Measurements from ENCODE around the gene ZC3H15.
A peak's percentile ranks its signal among the peaks of the same experiment; 100 is the strongest.
"Not testable (repeated sequence)": the region's sequence is repeated elsewhere in the genome, so short reads cannot be mapped to it uniquely, and the experiment has no call there.

Gene ZC3H15

GRCh38 chr2:186485871-186486650, at the start of gene ZC3H15:
TSS of gene ZC3H15 (plus strand) at chr2:186486260. CDS start at chr2:186486383, 123 bp downstream.
- DNase-seq (ENCODE audit: low spot score): peak; percentile 97

- no peak for DNase-seq (ENCODE audit: low spot score)
Measured at GRCh38 chr2:186437719-186438118, 48.3 kb upstream of the ZC3H15 start.

- DNase-seq (ENCODE audit: low spot score): not testable (repeated sequence)
Measured at GRCh38 chr2:186439673-186440095, 46.4 kb upstream of the ZC3H15 start.

GRCh38 chr2:186440506-186440905, 45.6 kb upstream of the ZC3H15 start:
- no peak for DNase-seq (ENCODE audit: low spot score)

- no peak for DNase-seq (ENCODE audit: low spot score)
Measured at GRCh38 chr2:186442885-186443284, 43.2 kb upstream of the ZC3H15 start.

GRCh38 chr2:186443851-186444250, 42.2 kb upstream of the ZC3H15 start:
- DNase-seq (ENCODE audit: low spot score): no peak

- DNase-seq (ENCODE audit: low spot score): no peak
Measured at GRCh38 chr2:186445506-186445905, 40.6 kb upstream of the ZC3H15 start.

- DNase-seq (ENCODE audit: low spot score): no peak
Measured at GRCh38 chr2:186455613-186456012, 30.4 kb upstream of the ZC3H15 start.

GRCh38 chr2:186456941-186457340, 29.1 kb upstream of the ZC3H15 start:
- DNase-seq (ENCODE audit: low spot score): no peak

- DNase-seq (ENCODE audit: low spot score): no peak
Measured at GRCh38 chr2:186457908-186458307, 28.2 kb upstream of the ZC3H15 start.

GRCh38 chr2:186459009-186459408, 27.1 kb upstream of the ZC3H15 start:
- no peak for DNase-seq (ENCODE audit: low spot score)

GRCh38 chr2:186460465-186460864, 25.6 kb upstream of the ZC3H15 start:
- DNase-seq (ENCODE audit: low spot score): no peak

GRCh38 chr2:186466743-186467142, 19.3 kb upstream of the ZC3H15 start:
- no peak for DNase-seq (ENCODE audit: low spot score)

GRCh38 chr2:186467421-186467820, 18.6 kb upstream of the ZC3H15 start:
- DNase-seq (ENCODE audit: low spot score): no peak

GRCh38 chr2:186472722-186473493, 13.2 kb upstream of the ZC3H15 start:
- not testable (repeated sequence) for DNase-seq (ENCODE audit: low spot score)

- DNase-seq (ENCODE audit: low spot score): not testable (repeated sequence)
Measured at GRCh38 chr2:186474239-186474638, 11.8 kb upstream of the ZC3H15 start.

GRCh38 chr2:186477790-186478189, 8.3 kb upstream of the ZC3H15 start:
- DNase-seq (ENCODE audit: low spot score): no peak

GRCh38 chr2:186480991-186481390, 5.1 kb upstream of the ZC3H15 start:
- no peak for DNase-seq (ENCODE audit: low spot score)

GRCh38 chr2:186484062-186484735, 1.9 kb upstream of the ZC3H15 start:
- DNase-seq (ENCODE audit: low spot score): no peak

- no peak for DNase-seq (ENCODE audit: low spot score)
Measured at GRCh38 chr2:186485576-186485870, 537 bp upstream of the ZC3H15 start.

GRCh38 chr2:186486651-186487647, 889 bp downstream of the ZC3H15 start:
- DNase-seq (ENCODE audit: low spot score): no peak
